ENCODE results near the gene PKNOX1. TPM values are rescaled to one million over a fixed set of nuclear protein-coding genes. Genes with fewer than 3 reads are reported as not detected.
"Not testable (repeated sequence)": the region's sequence is repeated elsewhere in the genome, so short reads cannot be mapped to it uniquely, and the experiment has no call there.

Gene PKNOX1
- total and polyA plus RNA-seq, 2 of the 13 experiments (the other 11 are each of a cell fraction or from before 2014, with no cell fraction given): 7.9 to 16.2 TPM

DNA sequence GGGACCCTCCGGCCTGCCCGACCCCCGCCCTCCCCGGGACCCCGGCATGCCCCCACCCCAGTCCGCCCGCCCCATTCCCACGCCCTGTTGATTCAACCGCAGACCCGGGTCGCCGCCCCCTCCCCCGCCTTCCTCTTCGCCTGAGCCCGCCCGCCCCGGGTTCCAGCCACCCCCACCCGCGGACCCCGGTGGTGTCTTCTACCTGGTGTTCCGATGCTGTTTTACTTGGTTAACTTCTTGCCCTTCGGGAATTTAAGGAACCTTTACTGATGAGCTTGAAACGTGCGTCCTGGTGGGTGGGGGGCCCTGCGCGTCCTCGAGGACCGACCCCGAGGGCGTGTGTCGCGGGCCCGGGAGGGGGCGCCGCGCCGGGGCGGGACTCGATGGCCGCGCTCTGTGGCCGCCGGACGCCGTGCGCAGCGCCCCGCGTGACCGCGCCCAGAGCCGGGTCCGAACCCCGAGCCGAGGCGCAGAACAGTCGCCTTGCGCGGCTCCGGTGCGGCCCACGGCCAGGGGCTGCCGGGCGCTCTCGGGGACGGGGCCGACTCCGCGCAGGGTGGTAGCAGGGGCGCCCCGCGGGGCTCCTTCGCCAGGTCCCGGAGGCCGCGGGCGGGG lies 101.8 kb downstream of the PKNOX1 start:
- H3K4me3 ChIP-seq (replicated peaks in 1 of 3; ENCODE audit: insufficient read depth in 1 of 3, low read depth in 2 of 3, low read length in 3 of 3); BruUV-seq (replicated peaks); H3K27me3 ChIP-seq (ENCODE audit: control insufficient read depth in 1 of 2, insufficient read depth in 2 of 2, low read length in 2 of 2); H3K79me2 ChIP-seq (ENCODE audit: insufficient read depth, low read length); intact Hi-C loops (cut with micrococcal nuclease; ENCODE audit: unreplicated experiment); DNase-seq (ENCODE audit: low spot score); H4K20me1 ChIP-seq (ENCODE audit: insufficient read depth, low read length); POLR2A ChIA-PET; ATAC-seq; H3K9ac ChIP-seq (ENCODE audit: insufficient read depth, low read depth, low read length); H2AFZ ChIP-seq (ENCODE audit: low read length); H3K9me3 ChIP-seq (ENCODE audit: low read length); H3K36me3 ChIP-seq (replicated peaks in 1 of 2; ENCODE audit: control insufficient read depth in 1 of 2, insufficient read depth in 2 of 2, low read length in 2 of 2); FAIRE-seq; H3K4me1 ChIP-seq (ENCODE audit: insufficient read depth, low read length); in situ Hi-C loops (cut with HindIII; ENCODE audit: extremely low pct_ligation_motif_present, low pct_unique_long_range_greater_than_20kb); H3K27ac ChIP-seq (ENCODE audit: extremely low read length, insufficient read depth, low read length); CTCF ChIA-PET (ENCODE audit: low intra/inter-chr PET ratio, low total read pairs); H3K4me2 ChIP-seq (ENCODE audit: low read depth, low read length): not testable (repeated sequence)
- no CpG with 5 or more reads among the region's 77 CpGs for WGBS (ENCODE audit: low lambda C conversion rate)

- WGBS (ENCODE audit: low lambda C conversion rate): 70% methylated on average over 2 of the region's 28 CpGs
- H3K4me1 ChIP-seq (ENCODE audit: insufficient read depth, low read length); H4K20me1 ChIP-seq (ENCODE audit: insufficient read depth, low read length); CTCF ChIA-PET (ENCODE audit: low intra/inter-chr PET ratio, low total read pairs); H3K79me2 ChIP-seq (ENCODE audit: insufficient read depth, low read length); H3K36me3 ChIP-seq (replicated peaks in 1 of 2; ENCODE audit: control insufficient read depth in 1 of 2, insufficient read depth in 2 of 2, low read length in 2 of 2); POLR2A ChIA-PET; H2AFZ ChIP-seq (ENCODE audit: low read length); H3K27ac ChIP-seq (ENCODE audit: extremely low read length, insufficient read depth, low read length); intact Hi-C loops (cut with micrococcal nuclease; ENCODE audit: unreplicated experiment); H3K27me3 ChIP-seq (ENCODE audit: control insufficient read depth in 1 of 2, insufficient read depth in 2 of 2, low read length in 2 of 2); H3K4me2 ChIP-seq (ENCODE audit: low read depth, low read length); DNase-seq (ENCODE audit: low spot score); in situ Hi-C loops (cut with HindIII; ENCODE audit: extremely low pct_ligation_motif_present, low pct_unique_long_range_greater_than_20kb); FAIRE-seq; BruUV-seq (replicated peaks); ATAC-seq; H3K9me3 ChIP-seq (ENCODE audit: low read length); H3K9ac ChIP-seq (ENCODE audit: insufficient read depth, low read depth, low read length); H3K4me3 ChIP-seq (replicated peaks in 1 of 3; ENCODE audit: insufficient read depth in 1 of 3, low read depth in 2 of 3, low read length in 3 of 3): not testable (repeated sequence)
These were observed 102.3 kb downstream of the PKNOX1 start for GRCh38 chr21:43076643-43077042.

DNA sequence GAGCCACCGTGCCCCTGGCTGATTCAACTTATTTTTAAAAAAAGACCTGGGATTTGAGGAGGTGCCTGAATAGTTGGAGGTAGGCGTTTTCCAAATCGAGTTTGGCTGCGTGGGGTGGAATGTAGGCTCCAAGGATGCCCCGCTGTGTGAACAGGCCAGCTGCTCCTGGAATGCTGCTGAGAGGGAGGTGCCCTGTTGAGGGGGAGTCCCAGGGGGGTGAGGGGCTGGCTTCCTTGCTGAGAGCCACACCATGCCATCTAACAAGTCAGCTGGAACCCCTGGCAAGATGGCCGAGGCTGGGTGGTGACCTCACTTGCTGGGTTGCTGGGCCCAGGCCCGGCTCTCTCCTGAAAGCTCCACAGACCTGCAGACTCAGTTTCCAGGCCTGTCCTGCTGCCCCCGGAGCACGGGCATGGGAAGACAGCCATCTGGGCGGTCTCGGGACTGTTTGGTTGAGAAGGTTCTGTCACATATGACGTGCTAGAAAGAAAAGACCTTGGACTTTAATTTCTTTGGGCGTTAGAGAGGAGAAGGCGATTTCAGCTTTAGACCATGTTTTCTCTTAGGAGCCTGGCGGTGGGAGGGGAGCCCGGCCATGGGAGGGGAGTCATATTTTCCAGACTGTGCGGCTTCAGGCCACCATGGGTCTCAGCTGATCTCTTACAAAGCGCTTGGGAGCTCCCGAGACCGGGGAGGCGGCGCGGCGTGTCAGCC lies 108.4 kb downstream of the PKNOX1 start:
- intact Hi-C loops (cut with micrococcal nuclease; ENCODE audit: unreplicated experiment); POLR2A ChIA-PET; in situ Hi-C loops (cut with HindIII; ENCODE audit: extremely low pct_ligation_motif_present, low pct_unique_long_range_greater_than_20kb): not testable (repeated sequence)

More for the DNA sequence above, 108.4 kb downstream of the PKNOX1 start:
- DNase-seq (ENCODE audit: low spot score); H3K27me3 ChIP-seq (ENCODE audit: control insufficient read depth in 1 of 2, insufficient read depth in 2 of 2, low read length in 2 of 2); FAIRE-seq; H3K36me3 ChIP-seq (replicated peaks in 1 of 2; ENCODE audit: control insufficient read depth in 1 of 2, insufficient read depth in 2 of 2, low read length in 2 of 2); H3K79me2 ChIP-seq (ENCODE audit: insufficient read depth, low read length); H2AFZ ChIP-seq (ENCODE audit: low read length); H3K4me2 ChIP-seq (ENCODE audit: low read depth, low read length); ATAC-seq; CTCF ChIA-PET (ENCODE audit: low intra/inter-chr PET ratio, low total read pairs); H3K27ac ChIP-seq (ENCODE audit: extremely low read length, insufficient read depth, low read length); H3K9ac ChIP-seq (ENCODE audit: insufficient read depth, low read depth, low read length); H3K4me1 ChIP-seq (ENCODE audit: insufficient read depth, low read length); H3K4me3 ChIP-seq (replicated peaks in 1 of 3; ENCODE audit: insufficient read depth in 1 of 3, low read depth in 2 of 3, low read length in 3 of 3); H3K9me3 ChIP-seq (ENCODE audit: low read length); H4K20me1 ChIP-seq (ENCODE audit: insufficient read depth, low read length); BruUV-seq (replicated peaks): not testable (repeated sequence)
- WGBS (ENCODE audit: low lambda C conversion rate): no CpG with 5 or more reads among the region's 24 CpGs

Small RNAs within 50 kb of the gene (microRNA-seq; reads per million reads assigned to microRNA genes)
- gene MIR5692B: not detected

Small RNAs within 50 kb of the gene (small RNA-seq; reads per million reads assigned to genes)
- 0 reads per million in 3 experiments for gene MIR5692B (ENCODE audit: insufficient read depth in 2 of 3, insufficient read length in 3 of 3, low read depth in 2 of 3, low replicate concordance in 1 of 3)

Other genes with a start within 250 kb of the PKNOX1 start
- gene WDR4, start 95.0 kb upstream of the PKNOX1 start, total RNA-seq (2016; rRNA removed; fragmentation: Illumina TruSeq; extraction: Trizol): 14.4 and 14.8 TPM in 2 replicates
- gene WDR4, start 95.0 kb upstream of the PKNOX1 start, polyA plus RNA-seq (2011; rRNA removed): 10.9 and 11.3 TPM in 2 replicates
- 29.6 and 35.7 TPM in 2 replicates for gene NDUFV3, start 81.3 kb upstream of the PKNOX1 start, total RNA-seq (2016; rRNA removed; fragmentation: Illumina TruSeq; extraction: Trizol)
- gene NDUFV3, start 81.3 kb upstream of the PKNOX1 start, polyA plus RNA-seq (2011; rRNA removed): 14.2 and 15.4 TPM in 2 replicates
- not detected in 2 replicates for gene ERVH48-1, start 48.9 kb upstream of the PKNOX1 start, total RNA-seq (2016; rRNA removed; fragmentation: Illumina TruSeq; extraction: Trizol)
- 1.0 and 1.8 TPM in 2 replicates for gene ERVH48-1, start 48.9 kb upstream of the PKNOX1 start, polyA plus RNA-seq (2011; rRNA removed)
- gene CBS, start 101.3 kb downstream of the PKNOX1 start, total RNA-seq (2016; rRNA removed; fragmentation: Illumina TruSeq; extraction: Trizol): 43.5 and 64.7 TPM in 2 replicates
- gene CBS, start 101.3 kb downstream of the PKNOX1 start, polyA plus RNA-seq (2011; rRNA removed): 99.3 and 112 TPM in 2 replicates
- 21.2 and 28.6 TPM in 2 replicates for gene U2AF1, start 133.0 kb downstream of the PKNOX1 start, total RNA-seq (2016; rRNA removed; fragmentation: Illumina TruSeq; extraction: Trizol)
- 26.8 and 27.4 TPM in 2 replicates for gene U2AF1, start 133.0 kb downstream of the PKNOX1 start, polyA plus RNA-seq (2011; rRNA removed)
- 5.2 and 5.6 TPM in 2 replicates for gene CRYAA, start 194.4 kb downstream of the PKNOX1 start, total RNA-seq (2016; rRNA removed; fragmentation: Illumina TruSeq; extraction: Trizol)
- 7.6 and 8.6 TPM in 2 replicates for gene CRYAA, start 194.4 kb downstream of the PKNOX1 start, polyA plus RNA-seq (2011; rRNA removed)